Trophoblast cell (in vitro differentiated cells and primary cell): Measurements from ENCODE around the gene UBXN4. TPM values are rescaled to one million over a fixed set of nuclear protein-coding genes. Genes with fewer than 3 reads are reported as not detected.

Experiments
- DNase-seq, 2 donors: peaks; one replicate each; pipeline ENCODE4 v3.0.0-alpha.2; 2016
- H2AFZ ChIP-seq: 2 replicates; pipeline ENCODE4 v1.6.1; 2013; ENCODE audit warnings: low read length, moderate library complexity, mild to moderate bottlenecking; ENCODE audit not compliant: insufficient read depth, poor library complexity
- H2AK5ac ChIP-seq: 2 replicates; pipeline ENCODE4 v1.6.1; 2013; ENCODE audit warnings: mild to moderate bottlenecking, low read length
- H2BK120ac ChIP-seq: 2 replicates; pipeline ENCODE4 v1.6.1; 2013; ENCODE audit warnings: low read length, mild to moderate bottlenecking, moderate library complexity; ENCODE audit not compliant: insufficient read depth, poor library complexity
- H2BK12ac ChIP-seq: 2 replicates; pipeline ENCODE4 v1.6.1; 2013; ENCODE audit warnings: mild to moderate bottlenecking, low read length, moderate library complexity
- H2BK5ac ChIP-seq: 2 replicates; pipeline ENCODE4 v1.6.1; 2013; ENCODE audit warnings: low read length, low read depth, moderate library complexity, mild to moderate bottlenecking; ENCODE audit not compliant: poor library complexity
- H3K14ac ChIP-seq: 2 replicates; pipeline ENCODE4 v1.6.1; 2013; ENCODE audit warnings: mild to moderate bottlenecking, low read length
- H3K18ac ChIP-seq: 2 replicates; pipeline ENCODE4 v1.6.1; 2013; ENCODE audit warnings: mild to moderate bottlenecking, low read length
- H3K23ac ChIP-seq: 2 replicates; pipeline ENCODE4 v1.6.1; 2013; ENCODE audit warnings: low read length
- H3K27ac ChIP-seq: 2 replicates; pipeline ENCODE4 v1.5.1; 2013; ENCODE audit warnings: low read depth, mild to moderate bottlenecking, inconsistent platforms, low read length, moderate library complexity
- H3K27me3 ChIP-seq: 2 replicates; pipeline ENCODE4 v1.6.1; 2013; ENCODE audit warnings: inconsistent platforms, mild to moderate bottlenecking, low read length, moderate library complexity; ENCODE audit not compliant: insufficient read depth
- H3K36me3 ChIP-seq, 2 experiments: 1 replicate in 1 of 2; 2 replicates in 1 of 2; pipeline ENCODE4 v1.6.1; 2013; ENCODE audit warnings: low read length in 2 of 2, mild to moderate bottlenecking in 2 of 2, moderate library complexity in 1 of 2; ENCODE audit not compliant: insufficient read depth in 2 of 2, control insufficient read depth in 1 of 2
- H3K4ac ChIP-seq: 2 replicates; pipeline ENCODE4 v1.6.1; 2013; ENCODE audit warnings: low read depth, mild to moderate bottlenecking, low read length, moderate library complexity
- H3K4me1 ChIP-seq, 2 experiments: 1 replicate in 1 of 2; 2 replicates in 1 of 2; pipeline ENCODE4 v1.6.1; 2013; ENCODE audit warnings: low read length in 2 of 2, mild to moderate bottlenecking in 2 of 2, moderate library complexity in 1 of 2; ENCODE audit not compliant: insufficient read depth in 2 of 2, control insufficient read depth in 1 of 2
- H3K4me2 ChIP-seq: 2 replicates; pipeline ENCODE4 v1.6.1; 2013; ENCODE audit warnings: inconsistent platforms, mild to moderate bottlenecking, low read length, moderate library complexity
- H3K4me3 ChIP-seq: 2 replicates; pipeline ENCODE4 v1.5.1; 2013; ENCODE audit warnings: mild to moderate bottlenecking, low read depth, low read length, inconsistent platforms
- H3K79me1 ChIP-seq: one replicate; pipeline ENCODE4 v1.6.1; 2013; ENCODE audit warnings: low read length
- H3K79me2 ChIP-seq: 2 replicates; pipeline ENCODE4 v1.6.1; 2013; ENCODE audit warnings: low read length, mild to moderate bottlenecking; ENCODE audit not compliant: control insufficient read depth, insufficient read depth, poor library complexity
- H3K9ac ChIP-seq: 2 replicates; pipeline ENCODE4 v1.6.1; 2013; ENCODE audit warnings: mild to moderate bottlenecking, low read length
- H3K9me3 ChIP-seq: 2 replicates; pipeline ENCODE4 v1.6.1; 2013; ENCODE audit warnings: low read depth, mild to moderate bottlenecking, control low read depth, inconsistent platforms, low read length; ENCODE audit not compliant: insufficient read depth
- H4K12ac ChIP-seq: 2 replicates; pipeline ENCODE4 v1.6.1; 2013; ENCODE audit warnings: low read depth, mild to moderate bottlenecking, low read length, moderate library complexity
- H4K8ac ChIP-seq: 2 replicates; pipeline ENCODE4 v1.6.1; 2013; ENCODE audit warnings: low read depth, mild to moderate bottlenecking, low read length, moderate library complexity
- H4K91ac ChIP-seq: one replicate; pipeline ENCODE4 v1.6.1; 2013; ENCODE audit warnings: low read depth, mild to moderate bottlenecking, low read length, moderate library complexity
- WGBS: extraction: QIAGEN DNeasy Blood & Tissue Kit; methylation state at CpG from one replicate; pipeline ENCODE4 v1.1.7; 2013; ENCODE audit warnings: missing lambda C conversion rate; ENCODE audit not compliant: insufficient read length, insufficient coverage; ENCODE audit errors: extremely low coverage; 5-methylcytosine and 5-hydroxymethylcytosine counted together
- polyA plus RNA-seq: library from polyadenylated mRNA; stranded (reverse); fragments of 200-250 nt; gene quantifications from 2 replicates; pipeline ENCODE4 v1.2.3, GENCODE V29; 2013

Gene UBXN4, protein sequence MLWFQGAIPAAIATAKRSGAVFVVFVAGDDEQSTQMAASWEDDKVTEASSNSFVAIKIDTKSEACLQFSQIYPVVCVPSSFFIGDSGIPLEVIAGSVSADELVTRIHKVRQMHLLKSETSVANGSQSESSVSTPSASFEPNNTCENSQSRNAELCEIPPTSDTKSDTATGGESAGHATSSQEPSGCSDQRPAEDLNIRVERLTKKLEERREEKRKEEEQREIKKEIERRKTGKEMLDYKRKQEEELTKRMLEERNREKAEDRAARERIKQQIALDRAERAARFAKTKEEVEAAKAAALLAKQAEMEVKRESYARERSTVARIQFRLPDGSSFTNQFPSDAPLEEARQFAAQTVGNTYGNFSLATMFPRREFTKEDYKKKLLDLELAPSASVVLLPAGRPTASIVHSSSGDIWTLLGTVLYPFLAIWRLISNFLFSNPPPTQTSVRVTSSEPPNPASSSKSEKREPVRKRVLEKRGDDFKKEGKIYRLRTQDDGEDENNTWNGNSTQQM
- 57.6 and 59.2 TPM in 2 replicates for polyA plus RNA-seq

DNA sequence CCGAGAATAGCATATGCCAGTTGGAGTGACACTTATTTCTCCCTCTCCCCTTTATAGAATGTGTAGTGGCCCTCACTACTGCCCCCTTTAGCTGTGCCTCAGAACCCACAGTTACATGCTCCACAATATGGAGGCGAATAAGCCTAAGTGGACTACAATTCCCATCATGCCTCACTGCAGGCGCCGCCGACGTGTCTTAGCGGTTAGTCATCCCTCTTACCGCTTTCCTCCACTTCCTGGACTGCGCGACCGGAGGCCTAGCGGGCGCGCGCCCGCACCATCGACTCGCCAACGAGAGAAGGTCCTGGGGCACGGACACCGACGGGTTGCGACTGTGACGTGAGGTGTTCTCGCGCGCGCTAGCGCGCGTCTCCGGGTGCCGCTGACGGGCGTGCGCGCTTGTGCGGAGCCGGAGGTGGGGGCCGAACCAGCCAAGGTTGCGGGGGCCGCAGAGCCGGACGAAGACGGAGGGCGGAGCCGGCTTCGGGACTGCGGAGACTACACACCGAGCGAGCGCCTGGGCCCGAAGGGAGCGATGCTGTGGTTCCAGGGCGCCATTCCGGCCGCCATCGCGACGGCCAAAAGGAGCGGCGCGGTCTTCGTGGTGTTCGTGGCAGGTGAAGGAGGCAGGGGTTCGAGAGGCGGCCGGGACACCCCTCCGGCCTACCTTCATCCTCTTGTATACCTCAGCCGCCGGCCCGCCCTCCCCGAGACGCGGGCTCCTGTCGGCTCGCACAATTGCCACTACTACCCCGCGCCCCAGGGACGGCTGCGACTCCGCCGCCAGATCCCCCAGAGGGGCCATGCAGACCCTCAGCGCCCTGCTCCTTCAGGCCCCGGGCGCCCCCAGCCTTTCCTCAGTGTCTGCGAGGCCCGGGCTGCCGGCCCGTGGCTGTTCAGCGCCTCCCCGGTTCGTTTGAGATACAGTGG lies at the start of gene UBXN4:
UBXN4 (plus strand) TSS at position 461 of the 930 bp plus-strand sequence; CDS start at position 536, 75 bp downstream.
- peak within 1 kb of the TSS; percentile 93 for H2AFZ ChIP-seq
- H3K36me3 ChIP-seq, result peaks cover 0 to 2% of the 10 kb centered on the region in 2 experiments
- no peak within 1 kb of the TSS for H2BK12ac ChIP-seq
- peak within 1 kb of the TSS; percentile 65 for H2AK5ac ChIP-seq
- peaks cover 14% of the 10 kb centered on the region for H3K79me2 ChIP-seq
- H2BK5ac ChIP-seq, result peak within 1 kb of the TSS; percentile 71
- peak within 1 kb of the TSS; percentile 80 for H3K4ac ChIP-seq
- H2BK120ac ChIP-seq, result peak within 1 kb of the TSS; percentile 78
- H3K27me3 ChIP-seq, result no peaks in the 10 kb centered on the region
- no peak within 1 kb of the TSS for H3K23ac ChIP-seq
- H3K4me2 ChIP-seq, result peak within 1 kb of the TSS; percentile 66
- H3K9me3 ChIP-seq, result no peaks in the 10 kb centered on the region
- DNase-seq, result peak; percentile 98 to 99
- peak within 1 kb of the TSS; percentile 78 for H3K4me3 ChIP-seq
- H3K9ac ChIP-seq, result peak within 1 kb of the TSS; percentile 99
- peak within 1 kb of the TSS; percentile 98 for H4K8ac ChIP-seq
- peak within 1 kb of the TSS; percentile 83 for H3K18ac ChIP-seq
- no CpG with 5 or more reads among the region's 93 CpGs for WGBS
- peak within 1 kb of the TSS; percentile 83 for H3K14ac ChIP-seq
- peak within 1 kb of the TSS; percentile 99 for H3K27ac ChIP-seq
- peaks cover 0 to 3% of the 10 kb centered on the region in 2 experiments for H3K4me1 ChIP-seq
- peaks cover 8% of the 10 kb centered on the region for H3K79me1 ChIP-seq
- peak within 1 kb of the TSS; percentile 90 for H4K91ac ChIP-seq
- peak within 1 kb of the TSS; percentile 78 for H4K12ac ChIP-seq

DNA sequence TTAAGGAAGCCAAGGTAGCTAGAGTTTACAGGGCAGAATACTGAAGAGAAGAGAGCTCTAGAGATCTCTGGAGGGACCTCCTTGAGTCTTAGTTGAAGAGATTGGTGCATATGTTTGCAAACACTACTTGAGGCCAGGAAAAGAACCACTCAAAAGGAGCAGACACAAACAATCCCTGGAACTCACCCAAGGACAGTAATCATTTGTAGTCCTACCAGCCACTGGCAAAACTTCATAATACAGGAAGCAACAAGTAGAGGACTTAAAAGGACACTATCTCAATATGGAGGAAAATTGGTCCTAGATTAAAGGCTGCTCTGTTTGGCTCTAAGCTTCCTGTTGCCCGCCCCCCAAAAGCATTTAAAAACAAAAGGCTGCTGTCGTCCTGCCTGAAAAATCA lies 46.9 kb upstream of the UBXN4 start:
- no peak overlapping the region for H3K18ac ChIP-seq
- H4K12ac ChIP-seq, result no peak overlapping the region
- no peak overlapping the region for H4K91ac ChIP-seq

DNA sequence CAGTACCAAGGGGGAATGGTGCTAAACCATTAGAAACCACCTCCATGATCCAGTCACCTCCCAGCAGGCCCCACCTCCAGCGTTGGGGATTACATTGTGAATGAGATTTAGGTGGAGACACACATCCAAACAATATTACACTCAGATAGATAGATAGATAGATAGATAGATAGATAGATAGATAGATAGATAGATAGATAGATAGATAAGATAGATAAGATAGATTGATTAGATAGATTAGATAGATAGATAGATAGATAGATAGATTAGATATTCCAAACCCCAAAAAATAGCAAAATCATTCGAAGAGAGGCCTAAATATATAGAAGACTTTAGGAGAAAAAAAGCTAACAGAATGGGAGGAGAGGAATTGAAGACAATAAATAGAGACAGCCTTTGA lies 42.8 kb upstream of the UBXN4 start:
- peaks cover 0 to 4% of the 10 kb centered on the region in 2 experiments for H3K36me3 ChIP-seq
- no peak overlapping the region for H3K9ac ChIP-seq
- no peak overlapping the region for H3K18ac ChIP-seq
- no peaks in the 10 kb centered on the region for H3K79me2 ChIP-seq
- no peaks in the 10 kb centered on the region for H3K4me1 ChIP-seq
- H2AFZ ChIP-seq, result no peak overlapping the region
- H3K27ac ChIP-seq, result no peak overlapping the region
- DNase-seq, result no peak
- H3K27me3 ChIP-seq, result no peaks in the 10 kb centered on the region
- H4K8ac ChIP-seq, result no peak overlapping the region
- no peak overlapping the region for H3K4me3 ChIP-seq
- no peak overlapping the region for H2BK12ac ChIP-seq
- no peak overlapping the region for H3K4me2 ChIP-seq
- no peak overlapping the region for H2AK5ac ChIP-seq
- H4K91ac ChIP-seq, result no peak overlapping the region
- H3K23ac ChIP-seq, result no peak overlapping the region
- H2BK5ac ChIP-seq, result no peak overlapping the region
- no CpG with 5 or more reads among the region's 2 CpGs for WGBS
- no peak overlapping the region for H4K12ac ChIP-seq
- H3K9me3 ChIP-seq, result no peaks in the 10 kb centered on the region
- H2BK120ac ChIP-seq, result no peak overlapping the region
- H3K79me1 ChIP-seq, result no peaks in the 10 kb centered on the region
- no peak overlapping the region for H3K4ac ChIP-seq
- H3K14ac ChIP-seq, result no peak overlapping the region

More for the DNA sequence above, 46.9 kb upstream of the UBXN4 start:
- H3K4me1 ChIP-seq, result no peaks in the 10 kb centered on the region
- H3K79me1 ChIP-seq, result no peaks in the 10 kb centered on the region
- no peak overlapping the region for H3K9ac ChIP-seq
- no peak overlapping the region for H3K14ac ChIP-seq
- H3K4me2 ChIP-seq, result no peak overlapping the region
- no peak overlapping the region for H3K23ac ChIP-seq
- H4K8ac ChIP-seq, result no peak overlapping the region
- H3K27ac ChIP-seq, result no peak overlapping the region
- H3K36me3 ChIP-seq, result peaks cover 0 to 1% of the 10 kb centered on the region in 2 experiments
- H3K9me3 ChIP-seq, result no peaks in the 10 kb centered on the region
- H3K4me3 ChIP-seq, result no peak overlapping the region
- no CpG with 5 or more reads among the region's 2 CpGs for WGBS
- no peaks in the 10 kb centered on the region for H3K79me2 ChIP-seq
- H2AK5ac ChIP-seq, result no peak overlapping the region
- no peak overlapping the region for H2BK120ac ChIP-seq
- H3K27me3 ChIP-seq, result no peaks in the 10 kb centered on the region
- DNase-seq, result no peak
- H2BK5ac ChIP-seq, result no peak overlapping the region
- no peak overlapping the region for H2AFZ ChIP-seq
- H2BK12ac ChIP-seq, result no peak overlapping the region
- no peak overlapping the region for H3K4ac ChIP-seq

DNA sequence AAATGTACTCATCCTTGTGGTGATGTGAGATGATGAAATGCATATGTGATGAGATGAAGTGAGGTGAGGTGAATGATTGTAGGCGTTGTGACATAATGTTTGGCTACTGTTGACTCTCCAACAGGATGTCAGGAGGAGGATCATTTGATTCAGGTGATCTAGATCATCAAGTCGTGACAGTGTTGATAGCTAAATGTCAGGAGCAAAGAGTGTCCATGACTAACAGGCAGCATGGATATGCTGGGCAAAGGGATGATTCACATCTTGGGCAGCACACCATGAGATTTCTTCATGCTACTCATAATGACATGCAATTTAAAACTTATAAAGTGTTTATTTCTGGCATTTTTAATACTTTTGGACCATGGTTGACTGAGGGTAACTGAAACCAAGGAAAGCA lies 40.2 kb upstream of the UBXN4 start:
- no peak for DNase-seq
- Histone ChIP-seq H3K9me3 (no peaks in the 10 kb centered on the region), H2AK5ac (no peak overlapping the region), H3K27ac (no peak overlapping the region), H2BK5ac (no peak overlapping the region), H3K23ac (no peak overlapping the region), H4K91ac (no peak overlapping the region), H2BK12ac (no peak overlapping the region), H3K27me3 (no peaks in the 10 kb centered on the region), H3K4me1 (no peaks in the 10 kb centered on the region), H2AFZ (no peak overlapping the region), H3K14ac (no peak overlapping the region), H2BK120ac (no peak overlapping the region), H3K79me1 (no peaks in the 10 kb centered on the region), H4K12ac (no peak overlapping the region), H3K79me2 (no peaks in the 10 kb centered on the region), H3K4ac (no peak overlapping the region), H3K9ac (no peak overlapping the region), H3K4me2 (no peak overlapping the region), H4K8ac (no peak overlapping the region), H3K4me3 (no peak overlapping the region), H3K36me3 (peaks cover 0 to 4% of the 10 kb centered on the region in 2 experiments), H3K18ac (no peak overlapping the region)
- WGBS, result 100% methylated on average over 1 of the region's 2 CpGs
